Muscle layer of duodenum (tissue), 2 donors: ENCODE data around the gene TCF21.

Experiments
- H3K27ac ChIP-seq: one replicate; pipeline ENCODE4 v1.7.0; 2013; ENCODE audit warnings: mild to moderate bottlenecking, low read length
- H3K27me3 ChIP-seq: one replicate; pipeline ENCODE4 v1.7.0; 2013; ENCODE audit warnings: low read depth, mild to moderate bottlenecking, control low read depth, low read length
- H3K36me3 ChIP-seq, 2 donors: one replicate each; pipeline ENCODE4 v1.7.0; 2013; ENCODE audit warnings: low read length in 2 of 2, control low read depth in 1 of 2, mild to moderate bottlenecking in 1 of 2; ENCODE audit not compliant: insufficient read depth in 2 of 2, control insufficient read depth in 1 of 2
- H3K4me1 ChIP-seq, 2 donors: one replicate each; pipeline ENCODE4 v1.7.0; 2013; ENCODE audit warnings: low read length in 2 of 2, mild to moderate bottlenecking in 2 of 2, control low read depth in 1 of 2, moderate library complexity in 1 of 2; ENCODE audit not compliant: insufficient read depth in 2 of 2, control insufficient read depth in 1 of 2
- H3K4me3 ChIP-seq, 2 donors: one replicate each; pipeline ENCODE4 v1.7.0; 2013; ENCODE audit warnings: low read length in 2 of 2, low read depth in 1 of 2, mild to moderate bottlenecking in 1 of 2
- H3K9me3 ChIP-seq, 2 donors: one replicate each; pipeline ENCODE4 v1.7.0; 2013; ENCODE audit warnings: low read length in 2 of 2, control low read depth in 1 of 2, mild to moderate bottlenecking in 1 of 2; ENCODE audit not compliant: control insufficient read depth in 1 of 2
- donor health status: healthy.

The TCF21 gene

GRCh38 chr6:133890711-133891148, 1.8 kb downstream of the TCF21 start:
- Histone ChIP-seq H3K4me1 (peaks cover 5 to 33% of the 10 kb centered on the region in 2 donors), H3K9me3 (no peaks in the 10 kb centered on the region), H3K27me3 (peaks cover 58% of the 10 kb centered on the region), H3K4me3 (peak overlapping the region; percentile 65 to 72), H3K27ac (peak overlapping the region; percentile 82), H3K36me3 (no peaks in the 10 kb centered on the region)

GRCh38 chr6:133891149-133891926, 2.4 kb downstream of the TCF21 start:
- Histone ChIP-seq H3K9me3 (no peaks in the 10 kb centered on the region), H3K4me1 (peaks cover 5 to 37% of the 10 kb centered on the region in 2 donors), H3K27me3 (peaks cover 62% of the 10 kb centered on the region), H3K4me3 (peak overlapping the region; percentile 65 to 72), H3K27ac (peak overlapping the region; percentile 82), H3K36me3 (no peaks in the 10 kb centered on the region)

- H3K4me3 ChIP-seq, result peak overlapping the region; percentile 65 to 72
- H3K9me3 ChIP-seq, result no peaks in the 10 kb centered on the region
- no peaks in the 10 kb centered on the region for H3K36me3 ChIP-seq
- H3K27me3 ChIP-seq, result peaks cover 63% of the 10 kb centered on the region
- H3K27ac ChIP-seq, result peak overlapping the region; percentile 82
- H3K4me1 ChIP-seq, result peaks cover 5 to 37% of the 10 kb centered on the region in 2 donors
These were observed 3.3 kb downstream of the TCF21 start for GRCh38 chr6:133891927-133892812.

GRCh38 chr6:133892813-133893691, 4.1 kb downstream of the TCF21 start:
- Histone ChIP-seq H3K36me3 (no peaks in the 10 kb centered on the region), H3K27ac (peak overlapping the region; percentile 82)

DNA sequence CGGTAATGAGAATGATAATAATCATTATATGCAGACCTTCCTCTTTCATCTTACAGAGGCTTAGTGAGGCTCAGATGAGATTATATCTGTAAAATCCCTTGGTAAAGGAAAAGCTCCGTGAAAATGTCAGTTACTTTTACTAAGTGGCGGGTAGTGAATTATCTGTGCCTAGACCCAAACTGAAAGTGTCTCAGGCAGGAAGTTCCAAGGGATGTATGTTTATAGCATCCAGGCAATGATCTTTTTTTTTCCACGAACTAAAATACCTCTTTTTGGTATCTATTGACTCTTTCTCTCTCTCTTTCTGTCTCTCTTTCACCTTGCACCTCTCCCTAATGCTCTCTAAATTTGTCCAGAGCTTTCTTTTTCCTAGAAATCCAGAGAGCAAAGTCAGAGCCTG, 5.0 kb downstream of the TCF21 start:
- Histone ChIP-seq H3K4me3 (peak overlapping the region; percentile 44 to 59), H3K36me3 (no peaks in the 10 kb centered on the region), H3K9me3 (no peaks in the 10 kb centered on the region), H3K27me3 (peaks cover 58% of the 10 kb centered on the region), H3K4me1 (peaks cover 5 to 37% of the 10 kb centered on the region in 2 donors), H3K27ac (peak overlapping the region; percentile 82)

More at GRCh38 chr6:133892813-133893691, 4.1 kb downstream of the TCF21 start:
- Histone ChIP-seq H3K27me3 (peaks cover 63% of the 10 kb centered on the region), H3K4me1 (peaks cover 5 to 37% of the 10 kb centered on the region in 2 donors), H3K4me3 (peak overlapping the region; percentile 44 to 59), H3K9me3 (no peaks in the 10 kb centered on the region)

GRCh38 chr6:133894369-133894768, 5.5 kb downstream of the TCF21 start:
- Histone ChIP-seq H3K9me3 (no peaks in the 10 kb centered on the region), H3K4me1 (peaks cover 5 to 36% of the 10 kb centered on the region in 2 donors), H3K4me3 (peak overlapping the region; percentile 43 to 59), H3K27me3 (peaks cover 54% of the 10 kb centered on the region), H3K27ac (peak overlapping the region; percentile 82), H3K36me3 (no peaks in the 10 kb centered on the region)

DNA sequence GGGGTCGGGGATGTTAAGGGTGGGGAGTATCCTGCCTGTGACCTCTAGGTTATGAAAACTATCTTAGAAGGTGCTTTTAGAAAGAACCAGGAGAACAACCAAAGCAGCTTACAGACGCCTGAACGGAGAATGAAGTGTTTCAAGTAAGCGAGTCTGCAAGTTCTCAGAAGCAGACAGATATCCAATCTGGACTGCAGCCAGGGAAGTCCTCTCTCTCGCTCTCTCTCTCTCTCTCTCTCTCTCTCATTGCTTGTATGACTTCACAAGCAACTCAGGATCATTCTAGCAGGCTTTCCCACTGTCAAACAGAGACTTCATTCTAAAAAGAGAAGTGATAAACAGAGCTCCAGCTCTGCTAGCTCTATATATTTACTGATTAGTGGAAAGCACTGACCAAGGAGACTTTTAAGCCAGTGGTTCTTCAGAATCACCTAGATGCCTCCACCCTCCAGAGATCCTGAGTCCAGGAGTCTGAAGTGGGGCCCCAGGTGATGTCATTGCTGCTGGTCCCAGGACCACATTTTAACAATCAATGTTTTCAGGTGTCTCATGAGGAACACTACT, 6.0 kb downstream of the TCF21 start:
- H3K9me3 ChIP-seq, result no peaks in the 10 kb centered on the region
- H3K27me3 ChIP-seq, result peaks cover 49% of the 10 kb centered on the region
- H3K4me1 ChIP-seq, result peaks cover 5 to 32% of the 10 kb centered on the region in 2 donors
- no peaks in the 10 kb centered on the region for H3K36me3 ChIP-seq
- H3K27ac ChIP-seq, result peak overlapping the region; percentile 82
- H3K4me3 ChIP-seq, result peak overlapping the region; percentile 43 to 59

GRCh38 chr6:133895573-133896343, 6.8 kb downstream of the TCF21 start:
- H3K36me3 ChIP-seq, result no peaks in the 10 kb centered on the region
- H3K27me3 ChIP-seq, result peaks cover 44% of the 10 kb centered on the region
- H3K4me1 ChIP-seq, result peaks cover 5 to 30% of the 10 kb centered on the region in 2 donors
- H3K9me3 ChIP-seq, result no peaks in the 10 kb centered on the region
- peak overlapping the region; percentile 43 to 47 for H3K4me3 ChIP-seq
- H3K27ac ChIP-seq, result peak overlapping the region; percentile 82

- peaks cover 39% of the 10 kb centered on the region for H3K27me3 ChIP-seq
- no peaks in the 10 kb centered on the region for H3K36me3 ChIP-seq
- peaks cover 5 to 24% of the 10 kb centered on the region in 2 donors for H3K4me1 ChIP-seq
- no peaks in the 10 kb centered on the region for H3K9me3 ChIP-seq
- H3K27ac ChIP-seq, result peak overlapping the region; percentile 82
- peak overlapping the region; percentile 43 to 47 for H3K4me3 ChIP-seq
These were observed 7.4 kb downstream of the TCF21 start for GRCh38 chr6:133896344-133896721.

DNA sequence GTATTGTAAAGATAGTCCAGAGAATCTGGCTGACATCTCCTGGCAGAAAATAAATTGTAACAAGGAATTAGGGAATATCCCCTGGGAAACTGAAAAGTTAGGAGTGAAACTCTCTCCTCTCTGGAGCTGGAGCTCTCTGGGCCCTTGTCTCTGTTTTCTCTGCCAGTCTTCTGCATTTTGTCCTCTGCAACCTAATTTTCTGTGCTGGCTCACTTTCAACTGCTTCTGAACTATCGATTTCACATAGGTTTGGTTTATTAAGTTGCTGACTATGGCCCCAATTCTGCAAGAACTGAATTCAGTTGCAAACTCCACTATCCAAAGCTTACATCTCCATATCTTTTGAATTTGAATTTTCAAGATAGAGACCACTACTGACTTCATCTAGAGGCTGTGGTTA, 9.3 kb downstream of the TCF21 start:
- no peak overlapping the region for H3K4me3 ChIP-seq
- no peak overlapping the region for H3K27ac ChIP-seq
- H3K27me3 ChIP-seq, result peaks cover 23% of the 10 kb centered on the region
- H3K36me3 ChIP-seq, result no peaks in the 10 kb centered on the region
- no peaks in the 10 kb centered on the region for H3K9me3 ChIP-seq
- H3K4me1 ChIP-seq, result peaks cover 5 to 19% of the 10 kb centered on the region in 2 donors
